Liver (tissue), 9 donors: ENCODE results near the gene VEGFC. TPM values are rescaled to one million over a fixed set of nuclear protein-coding genes. Genes with fewer than 3 reads are reported as not detected.

Source experiments
- DNase-seq: peaks from one replicate; pipeline ENCODE4 v3.0.0-alpha.2; 2017; ENCODE audit warnings: low spot score
- H3K27ac ChIP-seq, 2 donors: one replicate each; pipeline ENCODE4 v1.7.0; 2013; ENCODE audit warnings: inconsistent platforms in 2 of 2, low read length in 2 of 2, control low read depth in 1 of 2, low read depth in 1 of 2, mild to moderate bottlenecking in 1 of 2
- H3K27me3 ChIP-seq, 4 donors: one replicate each; pipeline versions ENCODE4 v1.6.1 to v1.7.0; 2013; ENCODE audit warnings: low read length in 3 of 4, inconsistent platforms in 1 of 4, mild to moderate bottlenecking in 1 of 4, moderate library complexity in 1 of 4; ENCODE audit not compliant: control insufficient read depth in 4 of 4, insufficient read depth in 4 of 4
- H3K36me3 ChIP-seq, 4 donors: one replicate each; pipeline versions ENCODE4 v1.6.1 to v1.7.0; 2013; ENCODE audit warnings: low read length in 3 of 4, mild to moderate bottlenecking in 3 of 4, low read depth in 1 of 4, moderate library complexity in 1 of 4; ENCODE audit not compliant: control insufficient read depth in 4 of 4, insufficient read depth in 3 of 4
- H3K4me1 ChIP-seq, 4 donors: one replicate each; pipeline versions ENCODE4 v1.6.1 to v1.7.0; 2013; ENCODE audit warnings: low read length in 3 of 4, mild to moderate bottlenecking in 3 of 4, moderate library complexity in 1 of 4; ENCODE audit not compliant: control insufficient read depth in 4 of 4, insufficient read depth in 4 of 4
- H3K4me3 ChIP-seq, 3 donors: one replicate each; pipeline versions ENCODE4 v1.6.1 to v1.7.0; 2013; ENCODE audit warnings: low read length in 3 of 3, control low read depth in 1 of 3, low read depth in 1 of 3, mild to moderate bottlenecking in 1 of 3
- H3K9ac ChIP-seq, 2 donors: one replicate each; pipeline ENCODE4 v1.7.0; 2013; ENCODE audit warnings: low read length in 2 of 2, mild to moderate bottlenecking in 2 of 2, moderate library complexity in 2 of 2, control low read depth in 1 of 2, low read depth in 1 of 2
- H3K9me3 ChIP-seq, 4 donors: one replicate each; pipeline versions ENCODE4 v1.6.1 to v1.7.0; 2013; ENCODE audit warnings: low read length in 3 of 4; ENCODE audit not compliant: control insufficient read depth in 4 of 4
- EGR1 ChIP-seq, 2 donors: IDR thresholded peaks; 2 replicates each; pipeline ENCODE4 v1.6.1; 2016 to 2018; ENCODE audit warnings: antibody characterized with exemption in 2 of 2, low read depth in 2 of 2
- FOXA1 ChIP-seq: IDR thresholded peaks from 2 replicates; pipeline ENCODE4 v1.6.1; 2016; ENCODE audit warnings: antibody characterized with exemption
- FOXA2 ChIP-seq: IDR thresholded peaks from 2 replicates; pipeline ENCODE4 v1.6.1; 2016; ENCODE audit warnings: antibody characterized with exemption
- GABPA ChIP-seq, 2 donors: IDR thresholded peaks in 1 of 2; conservative IDR thresholded peaks in 1 of 2; 2 replicates each; pipeline ENCODE4 v1.6.1; 2016; ENCODE audit warnings: antibody characterized with exemption in 2 of 2, mild to moderate bottlenecking in 1 of 2, moderate library complexity in 1 of 2
- HNF4A ChIP-seq, 2 donors: conservative IDR thresholded peaks; 2 replicates each; pipeline ENCODE4 v1.6.1; 2016; ENCODE audit warnings: antibody characterized with exemption in 2 of 2, mild to moderate bottlenecking in 2 of 2
- HNF4G ChIP-seq: IDR thresholded peaks from 2 replicates; pipeline ENCODE4 v1.6.1; 2016; ENCODE audit warnings: antibody characterized with exemption
- JUND ChIP-seq, 2 donors: IDR thresholded peaks; 2 replicates each; pipeline ENCODE4 v1.6.1; 2016; ENCODE audit warnings: antibody characterized with exemption in 2 of 2
- NR2F2 ChIP-seq: IDR thresholded peaks from 2 replicates; pipeline ENCODE4 v1.6.1; 2016; ENCODE audit warnings: antibody characterized with exemption
- RAD21 ChIP-seq, 2 donors: IDR thresholded peaks; 2 replicates each; pipeline ENCODE4 v1.6.1; 2016; ENCODE audit warnings: antibody characterized with exemption in 2 of 2, mild to moderate bottlenecking in 2 of 2
- RXRA ChIP-seq, 2 donors: IDR thresholded peaks; 2 replicates each; pipeline ENCODE4 v1.6.1; 2017 to 2018; ENCODE audit warnings: antibody characterized with exemption in 2 of 2, mild to moderate bottlenecking in 1 of 2
- YY1 ChIP-seq: IDR thresholded peaks from 2 replicates; pipeline ENCODE4 v1.6.1; 2016; ENCODE audit warnings: antibody characterized with exemption, mild to moderate bottlenecking
- WGBS: extraction: QIAGEN DNeasy Blood & Tissue Kit; methylation state at CpG from one replicate; pipeline ENCODE4 v1.1.7; 2013; 5-methylcytosine and 5-hydroxymethylcytosine counted together
- polyA plus RNA-seq, 2 donors: library from polyadenylated mRNA; stranded (reverse) in 1 of 2; unstranded in 1 of 2; fragments of 200-250 nt in 1 of 2; fragments of >200 nt in 1 of 2; fragmentation: Nextera tagmentation in 1 of 2; extraction: Ambion mirVana in 1 of 2; gene quantifications; one replicate each; pipeline versions ENCODE4 v1.2.1 to v1.2.3, GENCODE V29; 2013 to 2015
- total RNA-seq, 2 donors: library from RNA; depleted of rRNA; stranded (reverse); fragments of >200 nt; gene quantifications; one replicate each; pipeline ENCODE4 v1.2.3, GENCODE V29; 2014
- TF ChIP-seq, protein P1 (sequence below): IDR thresholded peaks from 2 replicates; pipeline ENCODE4 v1.6.1; 2016; ENCODE audit warnings: antibody characterized with exemption, mild to moderate bottlenecking
- TF ChIP-seq, protein P2 (sequence below): IDR thresholded peaks from 2 replicates; pipeline ENCODE4 v1.6.1; 2016; ENCODE audit warnings: antibody characterized with exemption
- TF ChIP-seq, protein P3 (sequence below): IDR thresholded peaks from 2 replicates; pipeline ENCODE4 v1.6.1; 2016; ENCODE audit warnings: antibody characterized with exemption
- TF ChIP-seq, protein P4 (sequence below): fragments of 150-350 bp; IDR thresholded peaks from 2 replicates; pipeline ENCODE4 v1.5.1; 2017; ENCODE audit warnings: improper control_type of control experiment, low read depth, low read length; ENCODE audit not compliant: missing input control
- donor health status: healthy.
- donor health status: healthy.
- donor health status: healthy.
- donor health status: healthy.
- donor health status: healthy.

VEGFC gene
- total and polyA plus RNA-seq, 4 donors, result 0.32 to 1.8 (median 0.95) TPM

DNA sequence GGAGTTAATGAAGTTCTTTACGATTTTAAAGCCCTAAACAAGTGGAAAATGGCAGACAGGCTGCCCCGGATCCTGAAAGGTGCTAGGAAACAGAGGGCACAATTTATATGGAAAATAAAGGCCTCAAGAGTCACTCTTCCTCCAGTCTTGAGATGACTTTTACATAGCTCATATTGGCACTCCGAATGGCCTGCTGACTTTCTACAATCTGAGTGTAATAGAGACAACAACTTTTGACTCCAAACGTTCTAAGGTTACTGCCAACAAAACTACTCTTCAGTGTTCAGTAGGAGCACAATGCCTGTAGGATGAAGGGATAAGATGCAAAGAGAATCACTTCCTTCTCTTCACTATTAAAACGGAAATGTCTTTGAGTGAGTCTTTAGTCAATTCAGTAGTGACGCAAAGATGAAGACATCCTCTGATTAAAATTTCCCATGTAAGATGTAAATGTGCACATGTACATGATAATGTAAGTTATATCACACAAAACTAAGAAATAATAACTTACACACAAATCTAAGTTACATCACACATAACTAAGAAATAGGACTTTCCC lies 40.5 kb downstream of the VEGFC start:
- 67% methylated on average over 6 of the region's 6 CpGs for WGBS
- TF ChIP-seq, protein P1, sequence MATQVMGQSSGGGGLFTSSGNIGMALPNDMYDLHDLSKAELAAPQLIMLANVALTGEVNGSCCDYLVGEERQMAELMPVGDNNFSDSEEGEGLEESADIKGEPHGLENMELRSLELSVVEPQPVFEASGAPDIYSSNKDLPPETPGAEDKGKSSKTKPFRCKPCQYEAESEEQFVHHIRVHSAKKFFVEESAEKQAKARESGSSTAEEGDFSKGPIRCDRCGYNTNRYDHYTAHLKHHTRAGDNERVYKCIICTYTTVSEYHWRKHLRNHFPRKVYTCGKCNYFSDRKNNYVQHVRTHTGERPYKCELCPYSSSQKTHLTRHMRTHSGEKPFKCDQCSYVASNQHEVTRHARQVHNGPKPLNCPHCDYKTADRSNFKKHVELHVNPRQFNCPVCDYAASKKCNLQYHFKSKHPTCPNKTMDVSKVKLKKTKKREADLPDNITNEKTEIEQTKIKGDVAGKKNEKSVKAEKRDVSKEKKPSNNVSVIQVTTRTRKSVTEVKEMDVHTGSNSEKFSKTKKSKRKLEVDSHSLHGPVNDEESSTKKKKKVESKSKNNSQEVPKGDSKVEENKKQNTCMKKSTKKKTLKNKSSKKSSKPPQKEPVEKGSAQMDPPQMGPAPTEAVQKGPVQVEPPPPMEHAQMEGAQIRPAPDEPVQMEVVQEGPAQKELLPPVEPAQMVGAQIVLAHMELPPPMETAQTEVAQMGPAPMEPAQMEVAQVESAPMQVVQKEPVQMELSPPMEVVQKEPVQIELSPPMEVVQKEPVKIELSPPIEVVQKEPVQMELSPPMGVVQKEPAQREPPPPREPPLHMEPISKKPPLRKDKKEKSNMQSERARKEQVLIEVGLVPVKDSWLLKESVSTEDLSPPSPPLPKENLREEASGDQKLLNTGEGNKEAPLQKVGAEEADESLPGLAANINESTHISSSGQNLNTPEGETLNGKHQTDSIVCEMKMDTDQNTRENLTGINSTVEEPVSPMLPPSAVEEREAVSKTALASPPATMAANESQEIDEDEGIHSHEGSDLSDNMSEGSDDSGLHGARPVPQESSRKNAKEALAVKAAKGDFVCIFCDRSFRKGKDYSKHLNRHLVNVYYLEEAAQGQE, result no peak
- TF ChIP-seq RAD21 (IDR thresholded peaks at IDR 0.05) (no peak), JUND (IDR thresholded peaks at IDR 0.05) (no peak), GABPA (IDR thresholded peaks at IDR 0.05 in 1 of 2, conservative IDR thresholded peaks at IDR 0.05 in 1 of 2) (no peak), RXRA (IDR thresholded peaks at IDR 0.05) (no peak), HNF4A (conservative IDR thresholded peaks at IDR 0.05) (no peak)
- TF ChIP-seq, protein P2, sequence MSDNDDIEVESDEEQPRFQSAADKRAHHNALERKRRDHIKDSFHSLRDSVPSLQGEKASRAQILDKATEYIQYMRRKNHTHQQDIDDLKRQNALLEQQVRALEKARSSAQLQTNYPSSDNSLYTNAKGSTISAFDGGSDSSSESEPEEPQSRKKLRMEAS, result no peak
- TF ChIP-seq, protein P3, sequence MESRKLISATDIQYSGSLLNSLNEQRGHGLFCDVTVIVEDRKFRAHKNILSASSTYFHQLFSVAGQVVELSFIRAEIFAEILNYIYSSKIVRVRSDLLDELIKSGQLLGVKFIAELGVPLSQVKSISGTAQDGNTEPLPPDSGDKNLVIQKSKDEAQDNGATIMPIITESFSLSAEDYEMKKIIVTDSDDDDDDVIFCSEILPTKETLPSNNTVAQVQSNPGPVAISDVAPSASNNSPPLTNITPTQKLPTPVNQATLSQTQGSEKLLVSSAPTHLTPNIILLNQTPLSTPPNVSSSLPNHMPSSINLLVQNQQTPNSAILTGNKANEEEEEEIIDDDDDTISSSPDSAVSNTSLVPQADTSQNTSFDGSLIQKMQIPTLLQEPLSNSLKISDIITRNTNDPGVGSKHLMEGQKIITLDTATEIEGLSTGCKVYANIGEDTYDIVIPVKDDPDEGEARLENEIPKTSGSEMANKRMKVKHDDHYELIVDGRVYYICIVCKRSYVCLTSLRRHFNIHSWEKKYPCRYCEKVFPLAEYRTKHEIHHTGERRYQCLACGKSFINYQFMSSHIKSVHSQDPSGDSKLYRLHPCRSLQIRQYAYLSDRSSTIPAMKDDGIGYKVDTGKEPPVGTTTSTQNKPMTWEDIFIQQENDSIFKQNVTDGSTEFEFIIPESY, result no peak
- TF ChIP-seq, protein P4, sequence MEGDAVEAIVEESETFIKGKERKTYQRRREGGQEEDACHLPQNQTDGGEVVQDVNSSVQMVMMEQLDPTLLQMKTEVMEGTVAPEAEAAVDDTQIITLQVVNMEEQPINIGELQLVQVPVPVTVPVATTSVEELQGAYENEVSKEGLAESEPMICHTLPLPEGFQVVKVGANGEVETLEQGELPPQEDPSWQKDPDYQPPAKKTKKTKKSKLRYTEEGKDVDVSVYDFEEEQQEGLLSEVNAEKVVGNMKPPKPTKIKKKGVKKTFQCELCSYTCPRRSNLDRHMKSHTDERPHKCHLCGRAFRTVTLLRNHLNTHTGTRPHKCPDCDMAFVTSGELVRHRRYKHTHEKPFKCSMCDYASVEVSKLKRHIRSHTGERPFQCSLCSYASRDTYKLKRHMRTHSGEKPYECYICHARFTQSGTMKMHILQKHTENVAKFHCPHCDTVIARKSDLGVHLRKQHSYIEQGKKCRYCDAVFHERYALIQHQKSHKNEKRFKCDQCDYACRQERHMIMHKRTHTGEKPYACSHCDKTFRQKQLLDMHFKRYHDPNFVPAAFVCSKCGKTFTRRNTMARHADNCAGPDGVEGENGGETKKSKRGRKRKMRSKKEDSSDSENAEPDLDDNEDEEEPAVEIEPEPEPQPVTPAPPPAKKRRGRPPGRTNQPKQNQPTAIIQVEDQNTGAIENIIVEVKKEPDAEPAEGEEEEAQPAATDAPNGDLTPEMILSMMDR, result no peak
- Histone ChIP-seq H3K27me3 (no peaks in the 10 kb centered on the region), H3K27ac (no peak overlapping the region), H3K36me3 (no peaks in the 10 kb centered on the region), H3K4me3 (no peak overlapping the region), H3K9me3 (no peaks in the 10 kb centered on the region), H3K9ac (no peak overlapping the region), H3K4me1 (no peaks in the 10 kb centered on the region)
- DNase-seq, result no peak

DNA sequence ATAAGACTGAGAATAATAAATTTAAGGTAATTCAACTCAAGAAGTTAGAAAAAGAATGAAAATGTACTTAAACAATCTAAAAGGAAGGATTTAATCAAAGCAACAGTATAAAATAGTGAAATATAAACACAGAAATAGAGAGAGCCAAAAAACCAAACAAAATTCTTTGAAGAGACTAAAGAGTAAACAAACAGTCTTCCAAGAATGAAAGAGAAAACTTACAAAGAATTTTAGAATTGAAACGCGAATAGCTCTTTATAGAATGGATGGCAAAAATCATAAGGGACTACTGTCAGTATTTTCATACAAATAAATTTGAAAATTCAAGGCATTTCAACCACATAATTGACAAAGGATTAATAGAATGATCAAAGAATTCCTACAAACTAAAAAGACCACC lies 41.7 kb downstream of the VEGFC start:
- Histone ChIP-seq H3K27ac (no peak overlapping the region), H3K9me3 (no peaks in the 10 kb centered on the region), H3K36me3 (no peaks in the 10 kb centered on the region), H3K4me3 (no peak overlapping the region), H3K9ac (no peak overlapping the region), H3K27me3 (no peaks in the 10 kb centered on the region), H3K4me1 (no peaks in the 10 kb centered on the region)
- DNase-seq, result no peak
- TF ChIP-seq, protein P1, result no peak
- TF ChIP-seq NR2F2 (no peak), RXRA (IDR thresholded peaks at IDR 0.05) (no peak), FOXA2 (no peak), EGR1 (IDR thresholded peaks at IDR 0.05; ENCODE audit: low read depth in 2 of 2) (no peak), HNF4G (no peak), HNF4A (conservative IDR thresholded peaks at IDR 0.05) (no peak), FOXA1 (no peak), YY1 (no peak), RAD21 (IDR thresholded peaks at IDR 0.05) (no peak)
- TF ChIP-seq, protein P3, result no peak
- TF ChIP-seq, protein P2, result no peak
- 71% methylated on average over 2 of the region's 2 CpGs for WGBS
